Left lung (tissue), 10 donors: ENCODE results near the gene FN1. TPM values are rescaled to one million over a fixed set of nuclear protein-coding genes. Genes with fewer than 3 reads are reported as not detected.
A peak's percentile ranks its signal among the peaks of the same experiment; 100 is the strongest.
"Not testable (repeated sequence)": the region's sequence is repeated elsewhere in the genome, so short reads cannot be mapped to it uniquely, and the experiment has no call there.

ENCODE experiments used
- ATAC-seq: fragments of 200-7000 bp; cut with Tn5 transposase; one replicate; pipeline ENCODE4 v1.9.1; 2020; ENCODE audit warnings: moderate library complexity
- DNase-seq, 4 donors: peaks; one replicate each; pipeline ENCODE4 v3.0.0-alpha.2; 2013 to 2020
- H3K27ac ChIP-seq, 2 donors: fragments of 200-600 bp; sonication (generic) in 1 of 2; one replicate each; pipeline versions ENCODE4 v1.5.0 to v1.8.0; 2020 to 2021
- H3K27me3 ChIP-seq, 2 donors: fragments of 200-600 bp; sonication (generic) in 1 of 2; one replicate each; pipeline versions ENCODE4 v1.5.0 to v1.8.0; 2020 to 2021
- H3K36me3 ChIP-seq, 2 donors: fragments of 200-600 bp; sonication (generic) in 1 of 2; one replicate each; pipeline versions ENCODE4 v1.5.0 to v1.8.0; 2020 to 2021
- H3K4me1 ChIP-seq, 2 donors: fragments of 200-600 bp; one replicate each; pipeline ENCODE4 v1.8.0; 2021
- H3K4me3 ChIP-seq, 2 donors: fragments of 200-600 bp; sonication (generic) in 1 of 2; one replicate each; pipeline versions ENCODE4 v1.5.0 to v1.8.0; 2020 to 2021; ENCODE audit warnings: mild to moderate bottlenecking in 1 of 2
- H3K9me3 ChIP-seq, 2 donors: fragments of 200-600 bp; sonication (generic) in 1 of 2; one replicate each; pipeline versions ENCODE4 v1.5.0 to v1.8.0; 2020 to 2021
- intact Hi-C, 2 donors: fragments of 100-400 bp; cut with DNase I; formaldehyde crosslinking; loops; one replicate each; pipeline versions ENCODE4 v1.11.2 to v1.14.2; 2022
- polyA plus RNA-seq, 6 donors: library from polyadenylated mRNA; unstranded; fragments of 120-200 nt; gene quantifications; one replicate each; pipeline ENCODE4 v1.2.1, GENCODE V29; 2013; ENCODE audit not compliant: insufficient read length in 6 of 6
- total RNA-seq, 2 donors: library from RNA; stranded (reverse); fragmentation: NEBNext Ultra II Directional; extraction: Animal tissue kit (Norgen Biotek cat#: 25700); gene quantifications; one replicate each; pipeline ENCODE4 v1.2.1, GENCODE V29; 2021
- TF ChIP-seq, protein P1 (sequence below), 2 donors: fragments of 200-600 bp; sonication (generic) in 1 of 2; IDR thresholded peaks; one replicate each; pipeline versions ENCODE4 v1.5.0 to v1.8.0; 2021; ENCODE audit warnings: antibody characterized with exemption in 2 of 2
- donor health status: DM: no; HTN: yes; CAD: no.
- donor health status: DM: no; HTN: no; CAD: no.

The FN1 gene
- total and polyA plus RNA-seq, 8 donors = 1,663 to 3,073 (median 1,855) TPM

DNA sequence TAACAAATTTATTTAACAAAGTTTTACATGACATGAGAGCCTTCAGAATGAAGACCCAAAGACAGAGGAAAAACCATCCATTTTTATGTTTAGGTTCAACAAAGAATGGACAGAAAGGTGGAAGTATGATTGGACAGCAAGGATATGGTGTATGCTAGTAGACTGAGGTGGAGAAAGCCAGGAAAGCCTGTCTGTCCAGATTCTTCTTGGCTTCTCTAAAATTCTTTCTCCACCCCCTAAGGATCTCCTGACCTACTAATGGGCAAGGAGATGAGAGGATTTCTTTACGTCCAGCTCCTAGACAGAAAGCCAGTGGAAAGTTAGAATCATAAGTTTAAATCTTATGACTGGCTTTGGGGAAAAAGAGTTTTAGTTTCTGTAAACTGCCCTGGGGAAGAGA lies 121.0 kb downstream of the FN1 start:
- peaks cover 0 to 22% of the 10 kb centered on the region in 2 donors for H3K36me3 ChIP-seq
- no peaks in the 10 kb centered on the region for H3K9me3 ChIP-seq
- TF ChIP-seq, protein P1, sequence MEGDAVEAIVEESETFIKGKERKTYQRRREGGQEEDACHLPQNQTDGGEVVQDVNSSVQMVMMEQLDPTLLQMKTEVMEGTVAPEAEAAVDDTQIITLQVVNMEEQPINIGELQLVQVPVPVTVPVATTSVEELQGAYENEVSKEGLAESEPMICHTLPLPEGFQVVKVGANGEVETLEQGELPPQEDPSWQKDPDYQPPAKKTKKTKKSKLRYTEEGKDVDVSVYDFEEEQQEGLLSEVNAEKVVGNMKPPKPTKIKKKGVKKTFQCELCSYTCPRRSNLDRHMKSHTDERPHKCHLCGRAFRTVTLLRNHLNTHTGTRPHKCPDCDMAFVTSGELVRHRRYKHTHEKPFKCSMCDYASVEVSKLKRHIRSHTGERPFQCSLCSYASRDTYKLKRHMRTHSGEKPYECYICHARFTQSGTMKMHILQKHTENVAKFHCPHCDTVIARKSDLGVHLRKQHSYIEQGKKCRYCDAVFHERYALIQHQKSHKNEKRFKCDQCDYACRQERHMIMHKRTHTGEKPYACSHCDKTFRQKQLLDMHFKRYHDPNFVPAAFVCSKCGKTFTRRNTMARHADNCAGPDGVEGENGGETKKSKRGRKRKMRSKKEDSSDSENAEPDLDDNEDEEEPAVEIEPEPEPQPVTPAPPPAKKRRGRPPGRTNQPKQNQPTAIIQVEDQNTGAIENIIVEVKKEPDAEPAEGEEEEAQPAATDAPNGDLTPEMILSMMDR (IDR thresholded peaks at IDR 0.05) = no peak
- ATAC-seq (no peak), DNase-seq (no peak)
- peaks cover 8 to 18% of the 10 kb centered on the region in 2 donors for H3K4me1 ChIP-seq
- no peak overlapping the region for H3K4me3 ChIP-seq
- peaks cover 0 to 8% of the 10 kb centered on the region in 2 donors for H3K27me3 ChIP-seq
- intact Hi-C loops = no loop called here
- no peak overlapping the region for H3K27ac ChIP-seq

DNA sequence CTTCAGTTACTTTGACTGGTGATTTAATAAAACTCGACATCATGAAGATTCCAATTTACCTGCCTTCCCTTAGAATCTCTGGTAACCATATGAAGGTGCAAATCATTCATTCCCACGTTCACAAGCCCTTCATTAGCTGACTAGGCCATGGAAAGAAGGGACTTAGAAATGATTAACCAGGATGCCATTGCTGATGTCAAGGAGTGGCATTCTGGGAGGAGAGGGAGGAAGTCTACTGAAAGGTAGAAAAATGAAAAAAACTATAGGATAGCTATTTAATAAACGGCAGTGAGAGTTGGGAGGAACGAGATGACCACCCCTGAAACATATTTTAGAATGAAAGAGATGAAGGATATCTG lies 122.6 kb downstream of the FN1 start:
- DNase-seq (no peak), ATAC-seq (no peak)
- intact Hi-C loops = no loop called here
- Histone ChIP-seq H3K4me3 (peak overlapping the region in 1 of 2 donors; percentile 66), H3K9me3 (no peaks in the 10 kb centered on the region), H3K27ac (no peak overlapping the region), H3K36me3 (peaks cover 0 to 6% of the 10 kb centered on the region in 2 donors), H3K27me3 (peaks cover 0 to 8% of the 10 kb centered on the region in 2 donors), H3K4me1 (peaks cover 8 to 18% of the 10 kb centered on the region in 2 donors)
- TF ChIP-seq, protein P1 (IDR thresholded peaks at IDR 0.05) = no peak

DNA sequence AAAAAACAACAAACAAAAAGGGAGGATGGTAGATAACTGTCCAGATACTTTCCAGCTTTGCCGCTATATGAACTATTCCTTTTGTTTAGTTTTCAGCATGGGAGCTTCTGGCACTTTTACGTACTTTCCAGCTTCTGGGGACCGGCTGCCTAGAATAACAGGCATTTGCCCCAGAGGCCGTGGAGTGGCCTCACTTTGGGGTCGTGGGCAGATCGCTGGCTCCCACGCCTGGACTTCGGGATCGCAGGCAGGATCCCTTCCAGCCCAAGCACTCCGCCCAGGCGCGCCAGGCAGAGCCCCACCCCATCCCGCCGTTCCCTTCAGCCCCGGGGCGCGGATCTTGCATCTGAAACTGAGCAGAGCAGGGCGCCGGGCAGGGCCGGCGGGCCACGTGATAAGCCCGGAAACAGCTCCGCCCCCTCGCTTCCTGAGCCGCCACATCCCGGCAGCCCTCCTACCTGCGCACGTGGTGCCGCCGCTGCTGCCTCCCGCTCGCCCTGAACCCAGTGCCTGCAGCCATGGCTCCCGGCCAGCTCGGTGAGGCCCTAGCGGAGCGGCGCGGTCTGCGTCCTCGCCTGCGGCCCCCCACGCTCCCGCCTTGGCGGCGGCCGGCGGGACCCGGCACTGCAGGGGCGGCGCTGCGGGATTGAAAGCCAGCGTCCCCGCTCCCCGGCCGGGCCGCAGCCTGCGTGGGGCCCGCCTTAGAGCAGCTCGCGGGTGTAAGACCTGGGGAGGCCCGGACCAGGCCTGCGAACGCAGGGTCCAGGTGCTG lies 124.1 kb downstream of the FN1 start, which contains the start of gene ATIC:
Gene ATIC, plus strand, starts transcription at position 435 of the 772 bp plus-strand sequence. Its CDS starts 84 bp downstream, at position 519.
- Histone ChIP-seq H3K4me3 (peak within 1 kb of the TSS; percentile 66 to 73), H3K27me3 (peaks cover 0 to 8% of the 10 kb centered on the region in 2 donors), H3K27ac (peak within 1 kb of the TSS; percentile 76 to 81), H3K4me1 (peaks cover 8 to 18% of the 10 kb centered on the region in 2 donors), H3K9me3 (no peaks in the 10 kb centered on the region), H3K36me3 (peaks cover 0 to 3% of the 10 kb centered on the region in 2 donors)
- peak; percentile 84 to 98 (median 92) for DNase-seq
- intact Hi-C loops = no loop called here
- peak; percentile 99 for ATAC-seq
- TF ChIP-seq, protein P1 (IDR thresholded peaks at IDR 0.05) = no peak

DNA sequence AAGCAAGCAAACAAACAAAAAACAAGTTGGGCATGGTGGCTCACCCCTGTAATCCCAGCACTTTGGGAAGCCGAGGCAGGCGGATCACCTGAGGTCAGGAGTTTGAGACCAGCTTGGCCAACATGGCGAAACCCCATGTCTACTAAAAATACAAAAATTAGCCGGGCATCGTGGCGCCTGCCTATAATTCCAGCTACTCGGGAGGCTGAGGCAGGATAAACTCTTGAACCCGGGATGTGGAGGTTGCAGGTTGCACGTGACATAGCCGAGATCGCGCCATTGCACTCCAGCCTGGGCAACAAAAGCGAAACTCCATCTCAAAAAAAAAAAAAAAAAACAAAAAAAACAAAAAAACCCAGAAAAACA lies 124.6 kb downstream of the FN1 start:
- ATAC-seq = peak; percentile 13
- H3K36me3 ChIP-seq, H3K9me3 ChIP-seq, H3K27me3 ChIP-seq, intact Hi-C loops: not testable (repeated sequence)
- peak in 1 of 4 donors; percentile 3 for DNase-seq
- Histone ChIP-seq H3K4me1 (peaks cover 8 to 18% of the 10 kb centered on the region in 2 donors), H3K27ac (peak overlapping the region in 1 of 2 donors; percentile 76), H3K4me3 (peak overlapping the region; percentile 66 to 73)

Other genes starting within 250 kb of the FN1 start
- 10 to 100 TPM; 78.6 to 98.2 TPM for gene ATIC, start 124.0 kb downstream of the FN1 start, total RNA-seq
- 100 to 1,000 TPM in 3 of 6 donors, 10 to 100 TPM in 3; 82.9 to 107 (median 100) TPM for gene ATIC, start 124.0 kb downstream of the FN1 start, polyA plus RNA-seq